Mesenchymal stem cell (in vitro differentiated cells and primary cell): ENCODE measurements around the gene ZBTB7C. TPM values are rescaled to one million over a fixed set of nuclear protein-coding genes. Genes with fewer than 3 reads are reported as not detected.

Experiments
- DNase-seq: peaks from one replicate; pipeline ENCODE4 v3.0.0-alpha.2; 2013
- H2AFZ ChIP-seq: one replicate; pipeline ENCODE4 v1.6.1; 2013; ENCODE audit warnings: low read depth, mild to moderate bottlenecking, control low read depth, inconsistent platforms, low read length, moderate library complexity
- H2AK5ac ChIP-seq: 2 replicates; pipeline ENCODE4 v1.6.1; 2013; ENCODE audit warnings: low read length, moderate library complexity, mild to moderate bottlenecking, inconsistent platforms; ENCODE audit not compliant: severe bottlenecking
- H2BK120ac ChIP-seq: one replicate; pipeline ENCODE4 v1.6.1; 2013; ENCODE audit warnings: low read depth, mild to moderate bottlenecking, inconsistent platforms, low read length, moderate library complexity
- H2BK12ac ChIP-seq, 2 experiments: one replicate each; pipeline ENCODE4 v1.6.1; 2013; ENCODE audit warnings: inconsistent platforms in 2 of 2, low read length in 2 of 2, mild to moderate bottlenecking in 2 of 2, moderate library complexity in 2 of 2, control low read depth in 1 of 2
- H2BK15ac ChIP-seq: one replicate; pipeline ENCODE4 v1.6.1; 2013; ENCODE audit warnings: mild to moderate bottlenecking, low read depth, inconsistent platforms; ENCODE audit not compliant: poor library complexity, severe bottlenecking
- H2BK5ac ChIP-seq: 2 replicates; pipeline ENCODE4 v1.6.1; 2013; ENCODE audit warnings: low read depth, mild to moderate bottlenecking, low read length, control low read depth, inconsistent platforms; ENCODE audit not compliant: poor library complexity, severe bottlenecking
- H3K14ac ChIP-seq, 2 experiments: one replicate each; pipeline ENCODE4 v1.6.1; 2013; ENCODE audit warnings: inconsistent platforms in 2 of 2, low read length in 2 of 2, control low read depth in 1 of 2, mild to moderate bottlenecking in 1 of 2, moderate library complexity in 1 of 2
- H3K18ac ChIP-seq, 2 experiments: one replicate each; pipeline ENCODE4 v1.6.1; 2013; ENCODE audit warnings: inconsistent platforms in 2 of 2, low read length in 2 of 2, control low read depth in 1 of 2, low read depth in 1 of 2, mild to moderate bottlenecking in 1 of 2
- H3K23ac ChIP-seq, 2 experiments: one replicate each; pipeline ENCODE4 v1.6.1; 2013; ENCODE audit warnings: inconsistent platforms in 2 of 2, low read length in 2 of 2, mild to moderate bottlenecking in 2 of 2, moderate library complexity in 2 of 2, control low read depth in 1 of 2
- H3K27ac ChIP-seq: 2 replicates; pipeline ENCODE4 v1.5.1; 2013; ENCODE audit warnings: mild to moderate bottlenecking, moderate library complexity, low read length, control low read depth, inconsistent platforms; ENCODE audit not compliant: poor library complexity, severe bottlenecking
- H3K27me3 ChIP-seq, 2 experiments: 2 replicates each; pipeline versions ENCODE4 v1.6.1 to v1.7.0; 2013; ENCODE audit warnings: low read length in 2 of 2, mild to moderate bottlenecking in 2 of 2, moderate library complexity in 2 of 2, control low read depth in 1 of 2, inconsistent platforms in 1 of 2; ENCODE audit not compliant: control insufficient read depth in 1 of 2, insufficient read depth in 1 of 2
- H3K36me3 ChIP-seq, 2 experiments: 2 replicates each; pipeline versions ENCODE4 v1.6.1 to v1.7.0; 2013; ENCODE audit warnings: low read length in 2 of 2, control low read depth in 1 of 2, inconsistent platforms in 1 of 2, low read depth in 1 of 2, mild to moderate bottlenecking in 1 of 2; ENCODE audit not compliant: insufficient read depth in 2 of 2, control insufficient read depth in 1 of 2
- H3K4ac ChIP-seq, 2 experiments: one replicate each; pipeline ENCODE4 v1.6.1; 2013; ENCODE audit warnings: inconsistent platforms in 2 of 2, low read length in 2 of 2, mild to moderate bottlenecking in 2 of 2, moderate library complexity in 2 of 2, control low read depth in 1 of 2, low read depth in 1 of 2
- H3K4me1 ChIP-seq: 2 replicates; pipeline ENCODE4 v1.6.1; 2013; ENCODE audit warnings: low read depth, low read length, control low read depth; ENCODE audit not compliant: control insufficient read depth, insufficient read depth
- H3K4me2 ChIP-seq: 2 replicates; pipeline ENCODE4 v1.6.1; 2013; ENCODE audit warnings: low read length, mild to moderate bottlenecking, inconsistent platforms; ENCODE audit not compliant: poor library complexity, severe bottlenecking
- H3K4me3 ChIP-seq, 2 experiments: 2 replicates each; pipeline versions ENCODE4 v1.5.1 to v1.7.0; 2013; ENCODE audit warnings: low read length in 2 of 2, mild to moderate bottlenecking in 2 of 2, control low read depth in 1 of 2, low read depth in 1 of 2; ENCODE audit not compliant: insufficient read depth in 1 of 2
- H3K79me1 ChIP-seq: replicated peaks from 2 replicates; pipeline ENCODE4 v1.6.1; 2013; ENCODE audit warnings: mild to moderate bottlenecking, control low read depth, low read length, inconsistent platforms; ENCODE audit not compliant: poor library complexity, severe bottlenecking
- H3K9ac ChIP-seq: 2 replicates; pipeline ENCODE4 v1.7.0; 2013; ENCODE audit warnings: mild to moderate bottlenecking, low read length, moderate library complexity
- H3K9me3 ChIP-seq: 2 replicates; pipeline ENCODE4 v1.7.0; 2013; ENCODE audit warnings: mild to moderate bottlenecking, low read length; ENCODE audit not compliant: control insufficient read depth
- H4K8ac ChIP-seq: one replicate; pipeline ENCODE4 v1.6.1; 2013; ENCODE audit warnings: inconsistent platforms, mild to moderate bottlenecking, low read length, moderate library complexity
- H4K91ac ChIP-seq: one replicate; pipeline ENCODE4 v1.6.1; 2013; ENCODE audit warnings: mild to moderate bottlenecking, low read length, inconsistent platforms
- WGBS: methylation state at CpG from one replicate; pipeline ENCODE4 v1.1.7; 2013; ENCODE audit warnings: mixed read lengths; 5-methylcytosine and 5-hydroxymethylcytosine counted together
- polyA plus RNA-seq, 2 experiments: library from polyadenylated mRNA; stranded (reverse); fragments of 200-250 nt; gene quantifications; one replicate each; pipeline ENCODE4 v1.2.3, GENCODE V29; 2013

The ZBTB7C gene
- polyA plus RNA-seq (2013, experiment 1 of 2), result 0.11 TPM
- 0.11 TPM for polyA plus RNA-seq (2013, experiment 2 of 2)

DNA sequence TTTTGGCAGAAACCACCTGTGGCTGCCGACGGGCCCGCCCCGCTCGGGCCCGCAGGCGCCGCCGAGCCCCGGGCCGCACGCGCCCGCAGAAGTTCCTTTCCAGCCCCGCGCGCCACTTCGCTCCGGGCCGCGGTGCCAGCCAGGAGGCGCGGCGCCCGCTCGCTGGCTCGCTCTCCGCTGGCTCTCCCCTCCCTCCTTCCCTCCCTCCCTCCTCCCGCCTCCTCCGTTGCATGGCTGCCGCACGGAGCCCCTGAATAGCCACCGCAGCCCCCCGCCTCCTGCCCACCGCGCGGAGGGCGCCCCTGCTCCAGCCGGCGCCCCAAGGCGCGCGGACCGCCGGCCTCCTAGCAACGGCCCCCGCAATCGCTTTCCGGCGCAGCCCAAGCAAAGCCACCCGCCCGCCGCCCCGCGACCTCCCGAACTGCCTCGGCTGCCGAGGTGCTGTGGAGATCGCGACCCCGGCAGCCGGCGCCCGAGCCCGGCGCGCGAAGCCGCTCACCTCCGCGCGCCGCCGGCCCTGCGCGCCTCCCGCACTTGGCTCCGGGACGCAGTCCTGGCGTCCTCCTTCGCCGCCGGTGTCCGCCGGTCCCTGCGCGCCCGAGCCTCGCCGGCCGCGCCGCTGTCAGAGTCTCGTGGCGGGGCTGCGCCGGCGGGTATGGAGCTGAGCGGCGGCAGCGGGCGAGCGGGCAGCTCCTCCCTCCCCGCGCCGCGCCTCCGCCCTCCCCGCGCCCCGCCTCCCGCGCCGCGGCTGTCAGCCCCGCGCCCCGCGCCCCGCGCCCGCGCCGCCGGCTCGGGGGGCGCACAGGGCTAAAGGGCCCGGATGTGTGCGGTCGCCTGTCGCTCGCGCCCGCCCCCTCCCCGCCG lies at the start of gene ZBTB7C:
Gene ZBTB7C (minus strand): TSS at position 657 of the 864 bp plus-strand sequence.
- H3K4me2 ChIP-seq, result peak within 1 kb of the TSS; percentile 100
- WGBS, result 2% methylated on average over 67 of the region's 136 CpGs
- H3K4me1 ChIP-seq, result peaks cover 20% of the 10 kb centered on the region
- no peaks in the 10 kb centered on the region for H3K36me3 ChIP-seq
- no peak within 1 kb of the TSS for H3K27ac ChIP-seq
- H3K79me1 ChIP-seq, result no peaks in the 10 kb centered on the region
- H3K9ac ChIP-seq, result peak within 1 kb of the TSS; percentile 75
- H4K91ac ChIP-seq, result no peak within 1 kb of the TSS
- H2AK5ac ChIP-seq, result no peak within 1 kb of the TSS
- DNase-seq, result peak; percentile 24
- H3K4ac ChIP-seq, result no peak within 1 kb of the TSS
- no peak within 1 kb of the TSS for H3K14ac ChIP-seq
- no peak within 1 kb of the TSS for H4K8ac ChIP-seq
- H2BK12ac ChIP-seq, result no peak within 1 kb of the TSS
- H3K9me3 ChIP-seq, result no peaks in the 10 kb centered on the region
- H2BK15ac ChIP-seq, result peak within 1 kb of the TSS; percentile 48
- H2AFZ ChIP-seq, result peak within 1 kb of the TSS; percentile 69
- H3K27me3 ChIP-seq, result peaks cover 38 to 54% of the 10 kb centered on the region in 2 experiments
- no peak within 1 kb of the TSS for H2BK5ac ChIP-seq
- no peak within 1 kb of the TSS for H2BK120ac ChIP-seq
- no peak within 1 kb of the TSS for H3K18ac ChIP-seq
- peak within 1 kb of the TSS; percentile 77 to 87 for H3K4me3 ChIP-seq
- no peak within 1 kb of the TSS for H3K23ac ChIP-seq

DNA sequence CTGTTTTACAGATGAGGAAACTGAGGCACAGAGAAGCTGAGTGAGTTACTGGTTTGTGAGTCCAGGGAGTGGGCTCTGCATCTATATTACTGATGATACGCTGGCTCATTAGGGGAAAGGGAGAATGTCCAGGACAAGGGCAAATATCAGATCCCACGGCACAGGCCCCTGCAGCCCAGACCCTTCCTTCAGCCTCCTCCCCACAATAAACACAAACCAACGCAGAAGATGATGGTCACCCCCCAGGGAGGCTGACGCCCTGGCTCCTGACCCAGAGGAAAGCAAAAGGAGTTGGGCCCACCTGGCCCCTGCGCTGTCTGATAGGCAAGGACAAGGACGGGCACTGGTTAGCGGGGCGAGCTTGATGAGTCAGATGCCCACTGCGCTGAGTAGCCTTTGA lies 47.7 kb upstream of the ZBTB7C start:
- Histone ChIP-seq H3K27ac (no peak overlapping the region), H4K91ac (no peak overlapping the region), H2AK5ac (no peak overlapping the region), H3K36me3 (no peaks in the 10 kb centered on the region), H3K23ac (no peak overlapping the region), H3K18ac (no peak overlapping the region), H2BK120ac (no peak overlapping the region), H4K8ac (no peak overlapping the region), H3K4me3 (no peak overlapping the region), H2BK12ac (no peak overlapping the region), H2BK15ac (no peak overlapping the region), H3K4ac (no peak overlapping the region), H2BK5ac (no peak overlapping the region), H3K14ac (peak overlapping the region in 1 of 2 experiments; percentile 11), H3K79me1 (no peaks in the 10 kb centered on the region), H3K9me3 (no peaks in the 10 kb centered on the region), H3K4me2 (no peak overlapping the region), H3K27me3 (no peaks in the 10 kb centered on the region), H3K9ac (no peak overlapping the region), H2AFZ (no peak overlapping the region), H3K4me1 (peaks cover 32% of the 10 kb centered on the region)
- 95% methylated on average over 9 of the region's 9 CpGs for WGBS
- DNase-seq, result no peak

DNA sequence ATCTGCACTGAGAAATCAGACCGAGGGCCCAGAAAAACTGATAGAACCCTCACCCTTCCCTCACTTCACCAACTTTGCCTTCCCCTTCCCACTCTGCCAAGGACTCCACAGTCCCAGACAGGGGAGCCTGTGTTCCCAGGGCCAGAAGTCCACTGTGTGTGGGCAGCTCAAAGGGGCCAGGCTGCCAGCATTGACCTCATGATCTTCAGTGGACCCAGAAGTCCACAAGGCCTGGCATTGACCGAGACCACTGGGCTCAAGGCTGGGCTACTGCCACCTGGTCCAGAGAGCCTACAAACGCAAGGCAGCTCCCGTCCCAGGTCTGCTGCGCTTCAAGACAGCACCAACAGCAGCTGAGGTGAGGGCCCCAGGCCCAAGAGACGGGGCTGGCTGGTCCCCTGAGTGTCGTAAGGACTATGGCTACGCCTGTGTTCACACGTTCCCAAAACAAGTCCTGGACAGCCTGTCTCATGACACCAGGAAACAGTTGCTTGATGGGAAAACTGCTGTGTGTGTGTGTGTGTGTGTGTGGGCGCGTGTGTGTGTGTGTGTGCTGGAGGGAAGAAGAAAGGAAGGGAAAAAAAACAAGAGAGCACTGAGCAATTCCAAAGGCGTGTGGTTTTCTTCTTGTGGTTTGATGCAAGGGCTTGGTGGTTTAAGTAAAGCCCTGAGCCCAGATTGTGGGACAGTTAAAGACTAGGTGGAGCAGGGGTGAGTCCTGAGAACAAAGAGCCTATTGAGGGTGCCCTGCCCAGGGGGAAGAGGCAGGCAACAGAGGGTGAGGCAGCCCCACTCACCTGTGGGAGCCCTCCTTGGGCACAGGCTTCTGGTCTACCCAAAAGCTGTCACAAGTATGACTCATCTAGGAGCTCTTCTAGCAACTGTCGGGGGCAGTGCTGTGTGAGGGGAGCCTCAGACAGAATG lies 46.6 kb upstream of the ZBTB7C start:
- no peak overlapping the region for H3K4me3 ChIP-seq
- H3K14ac ChIP-seq, result peak overlapping the region in 1 of 2 experiments; percentile 26
- H2BK120ac ChIP-seq, result peak overlapping the region; percentile 11
- H2BK12ac ChIP-seq, result peak overlapping the region; percentile 12 to 57
- peak overlapping the region; percentile 86 for H2AK5ac ChIP-seq
- H3K27me3 ChIP-seq, result no peaks in the 10 kb centered on the region
- no peak overlapping the region for H3K9ac ChIP-seq
- H3K27ac ChIP-seq, result peak overlapping the region; percentile 25
- no peak overlapping the region for H2AFZ ChIP-seq
- H3K36me3 ChIP-seq, result no peaks in the 10 kb centered on the region
- H4K91ac ChIP-seq, result peak overlapping the region; percentile 48
- DNase-seq, result peak; percentile 92
- peak overlapping the region in 1 of 2 experiments; percentile 52 for H3K4ac ChIP-seq
- WGBS, result 56% methylated on average over 13 of the region's 13 CpGs
- peaks cover 32% of the 10 kb centered on the region for H3K4me1 ChIP-seq
- peak overlapping the region; percentile 55 for H2BK15ac ChIP-seq
- H3K9me3 ChIP-seq, result no peaks in the 10 kb centered on the region
- H3K23ac ChIP-seq, result no peak overlapping the region
- no peaks in the 10 kb centered on the region for H3K79me1 ChIP-seq
- no peak overlapping the region for H2BK5ac ChIP-seq
- peak overlapping the region; percentile 4 to 88 for H3K18ac ChIP-seq
- H3K4me2 ChIP-seq, result no peak overlapping the region
- H4K8ac ChIP-seq, result peak overlapping the region; percentile 47
